GM21515 (cell line): ENCODE data around the gene ISLR.

Source experiments
- ATAC-seq: cut with Tn5 transposase; IDR thresholded peaks from one replicate; pipeline ENCODE4 v1.9.1; 2021; ENCODE audit not compliant: unreplicated experiment

Gene ISLR

GRCh38 chr15:74170875-74171578 is 2.5 kb upstream of the ISLR start:
- ATAC-seq: no peak

GRCh38 chr15:74171965-74172541 is 1.5 kb upstream of the ISLR start:
- no peak for ATAC-seq

- no peak for ATAC-seq
Observed at GRCh38 chr15:74172701-74173379, 670 bp upstream of the ISLR start.

- ATAC-seq: no peak
Observed at GRCh38 chr15:74174219-74174957, 878 bp downstream of the ISLR start.

DNA sequence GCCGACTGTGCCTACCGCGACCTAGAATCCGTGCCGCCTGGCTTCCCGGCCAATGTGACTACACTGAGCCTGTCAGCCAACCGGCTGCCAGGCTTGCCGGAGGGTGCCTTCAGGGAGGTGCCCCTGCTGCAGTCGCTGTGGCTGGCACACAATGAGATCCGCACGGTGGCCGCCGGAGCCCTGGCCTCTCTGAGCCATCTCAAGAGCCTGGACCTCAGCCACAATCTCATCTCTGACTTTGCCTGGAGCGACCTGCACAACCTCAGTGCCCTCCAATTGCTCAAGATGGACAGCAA is 1.4 kb downstream of the ISLR start:
- ATAC-seq: no peak

GRCh38 chr15:74175271-74176191 is 2.0 kb downstream of the ISLR start:
- no peak for ATAC-seq

- no peak for ATAC-seq
Observed at GRCh38 chr15:74176262-74177214, 3.0 kb downstream of the ISLR start.

DNA sequence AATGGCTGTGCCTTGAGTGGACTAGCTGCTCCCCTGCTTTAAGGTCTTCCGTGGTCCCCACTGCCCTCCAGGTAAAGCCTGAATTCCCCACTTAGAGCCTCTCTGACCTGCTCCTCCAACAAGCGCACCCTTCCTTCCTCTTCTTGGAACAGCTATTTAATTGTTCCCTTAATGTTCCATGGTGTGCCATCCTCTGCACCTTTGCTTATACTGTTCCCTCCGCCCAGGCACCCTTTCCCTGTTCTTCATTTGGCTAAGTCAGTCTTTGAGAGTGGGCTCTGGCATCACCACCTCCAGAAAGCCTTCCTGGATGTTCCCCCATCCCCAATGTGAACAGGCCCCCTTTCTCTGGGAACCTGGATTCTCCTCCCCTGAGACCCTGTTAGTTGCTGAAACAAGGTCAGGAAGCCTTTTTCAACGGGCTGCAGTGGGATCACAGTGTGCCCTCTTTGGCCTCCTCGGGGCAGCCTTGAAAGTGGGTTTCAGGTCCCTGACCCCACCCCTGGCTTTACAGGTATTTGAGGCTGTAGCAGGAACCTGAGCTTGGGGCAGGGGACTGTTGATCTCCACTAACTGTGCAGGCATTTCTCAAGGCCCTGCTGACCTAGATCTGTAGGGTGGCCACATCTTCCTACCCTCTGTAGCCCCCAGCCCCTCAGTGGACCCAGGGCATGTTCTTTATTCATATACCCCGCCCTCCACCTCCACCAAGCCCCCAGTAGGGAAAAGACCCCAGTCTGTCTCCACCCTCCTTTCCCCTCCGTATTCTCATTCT is 5.0 kb downstream of the ISLR start:
- ATAC-seq: no peak

DNA sequence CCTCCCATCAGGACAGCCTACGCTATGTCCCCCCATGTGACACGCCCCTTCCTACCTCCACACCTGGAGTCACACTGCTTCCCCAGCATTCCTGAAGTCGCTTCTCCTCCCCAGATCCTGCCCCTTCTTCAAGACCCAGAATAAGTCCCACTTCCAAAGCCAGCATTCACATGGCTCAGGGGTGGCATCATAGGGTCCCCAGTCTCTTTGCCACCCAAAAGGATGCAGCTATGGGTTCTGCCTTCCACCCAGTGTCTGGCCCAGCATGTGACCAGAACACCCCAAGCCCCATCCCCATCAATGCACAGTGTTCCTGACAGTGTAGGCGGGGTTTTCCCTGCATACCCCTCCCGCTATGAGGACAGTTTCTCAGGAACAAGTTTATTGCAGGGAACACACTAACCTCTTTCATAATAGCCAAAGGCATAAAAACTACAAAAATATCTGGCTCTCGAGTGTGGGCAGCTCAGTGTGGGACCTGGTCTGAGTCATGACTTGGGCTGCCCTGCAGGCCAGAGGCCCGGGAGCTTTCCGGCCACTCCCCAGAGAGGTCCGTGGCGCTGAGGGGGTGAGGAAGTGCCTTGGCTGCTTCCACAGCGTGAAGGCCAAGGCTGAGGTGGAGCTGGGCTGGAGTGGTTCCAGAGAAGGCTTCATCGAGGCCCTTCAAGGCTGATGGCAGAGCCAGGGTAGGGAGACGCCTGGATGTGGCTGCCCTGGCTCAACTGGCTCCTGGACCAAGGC is 5.8 kb downstream of the ISLR start:
- ATAC-seq: no peak

- ATAC-seq: no peak
Observed at GRCh38 chr15:74179983-74180880, 6.7 kb downstream of the ISLR start.

DNA sequence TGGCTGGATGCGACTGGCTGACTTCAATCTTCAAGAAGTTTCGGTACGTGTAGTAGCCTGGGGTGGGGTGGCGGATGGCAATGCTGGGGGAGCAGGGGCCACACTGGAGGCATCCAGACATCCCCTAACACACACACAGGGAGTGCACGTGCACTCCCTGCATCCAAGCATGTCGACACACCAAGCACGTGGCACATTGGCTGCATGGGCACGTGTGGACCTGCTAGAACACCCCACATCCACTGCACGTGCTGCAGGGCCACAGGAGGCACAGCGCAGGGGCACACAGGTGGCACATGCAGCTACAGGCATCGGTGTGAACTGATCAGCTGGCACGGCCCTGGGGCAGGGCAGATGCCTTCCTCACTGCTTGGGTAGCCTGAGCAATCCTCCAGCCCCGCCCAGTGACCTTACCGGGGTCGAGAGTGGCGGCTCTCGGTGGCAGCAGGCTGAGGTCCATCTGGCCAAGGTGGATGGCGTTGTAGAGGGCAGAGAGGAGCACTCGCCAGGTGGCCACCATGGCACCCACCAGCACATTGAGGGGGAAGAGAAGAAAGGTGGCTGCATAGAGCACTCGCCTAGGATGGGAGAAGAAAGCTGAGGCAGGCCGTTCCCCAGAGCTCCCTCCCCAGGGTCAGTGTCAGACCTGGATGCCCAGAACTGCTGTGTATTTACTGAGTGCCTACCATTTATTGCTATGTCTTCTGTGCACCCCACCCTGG is 7.5 kb downstream of the ISLR start:
- no peak for ATAC-seq

GRCh38 chr15:74182131-74182530 is 8.6 kb downstream of the ISLR start:
- no peak for ATAC-seq

- ATAC-seq: no peak
Observed at GRCh38 chr15:74184582-74185091, 11.1 kb downstream of the ISLR start.

DNA sequence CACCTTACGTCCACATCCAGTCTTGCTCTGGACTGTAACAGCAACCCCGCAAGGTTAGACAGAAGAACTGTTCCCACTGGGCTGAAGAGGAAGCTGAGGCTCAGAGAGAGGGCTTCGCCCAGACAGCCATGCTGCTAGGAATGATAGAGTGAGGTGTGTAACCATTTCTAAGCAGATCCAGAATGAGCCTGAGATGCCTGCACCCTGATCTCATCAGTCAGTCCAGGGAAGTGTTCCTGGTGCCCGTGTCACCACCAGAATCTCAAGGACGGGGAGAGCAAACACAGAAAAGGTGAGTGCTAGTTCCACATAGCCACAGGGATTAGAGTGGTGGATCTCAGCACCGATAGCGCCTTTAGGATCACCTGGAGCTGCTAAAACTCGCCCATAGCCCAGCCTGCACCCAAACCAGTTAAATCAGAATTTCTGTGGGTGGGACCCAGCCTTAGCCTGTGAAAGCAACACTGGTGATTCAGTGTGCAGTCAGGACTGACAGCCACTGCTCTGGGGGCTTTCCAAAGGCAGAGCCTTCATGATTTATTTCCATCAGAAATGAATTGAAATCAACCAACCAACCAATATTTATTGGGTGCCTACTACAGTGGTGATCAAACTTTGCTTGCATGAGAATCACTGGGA is 12.3 kb downstream of the ISLR start:
- no peak for ATAC-seq

DNA sequence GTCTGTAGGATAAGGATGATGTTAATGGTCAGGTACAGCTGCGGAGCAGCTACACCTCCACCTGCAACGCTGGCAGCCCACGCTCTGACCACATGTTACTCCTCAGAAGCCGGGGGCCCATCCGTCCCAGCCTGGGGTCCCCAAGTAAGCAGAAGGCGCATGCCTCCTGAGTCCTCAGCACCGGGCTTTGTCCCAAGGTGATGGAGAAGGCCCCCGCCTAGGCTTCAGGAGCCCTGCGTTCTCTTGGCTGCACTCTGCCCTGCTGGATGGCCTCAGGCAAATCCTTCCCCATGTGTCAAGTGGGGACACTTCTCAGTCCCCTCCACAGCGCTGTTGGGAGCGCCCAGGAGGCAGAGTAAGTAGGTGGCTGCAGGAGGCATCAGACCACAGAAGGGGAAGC is 14.7 kb downstream of the ISLR start:
- ATAC-seq: no peak

GRCh38 chr15:74191798-74192197 is 18.3 kb downstream of the ISLR start:
- ATAC-seq: no peak
